NOMO-1 treated with DMSO at 0.1 percent for 48 hours (cell line): ENCODE results near the gene RBMX2.
"Not testable (repeated sequence)": the region's sequence is repeated elsewhere in the genome, so short reads cannot be mapped to it uniquely, and the experiment has no call there.

Experiments used
- DNase-seq: peaks from one replicate; lab custom pipeline; 2025; ENCODE audit not compliant: unreplicated experiment; lab: John Stamatoyannopoulos, UW

Gene RBMX2

GRCh38 chrX:130401415-130402207 is at the start of gene RBMX2:
TSS of gene RBMX2 (plus strand) at chrX:130401987. CDS start at chrX:130402033, 46 bp downstream.
- peak; percentile 40 for DNase-seq

GRCh38 chrX:130352050-130352449 is 49.7 kb upstream of the RBMX2 start:
- DNase-seq, result not testable (repeated sequence)

GRCh38 chrX:130376077-130376476 is 25.7 kb upstream of the RBMX2 start:
- DNase-seq, result no peak

GRCh38 chrX:130378024-130378669 is 23.6 kb upstream of the RBMX2 start:
- DNase-seq, result peak; percentile 13

- DNase-seq, result no peak
These were observed 16.3 kb upstream of the RBMX2 start, which contains the start of gene GPR119 for GRCh38 chrX:130385520-130385919. TSS of gene GPR119 (minus strand) at chrX:130385674. CDS start at chrX:130385447, 227 bp downstream.

GRCh38 chrX:130386408-130386808 is 15.4 kb upstream of the RBMX2 start:
- DNase-seq, result no peak

- peak; percentile 6 for DNase-seq
These were observed 8.2 kb upstream of the RBMX2 start for GRCh38 chrX:130393451-130394074.

- DNase-seq, result no peak
These were observed 6.4 kb upstream of the RBMX2 start for GRCh38 chrX:130395341-130395740.

- DNase-seq, result no peak
These were observed 459 bp downstream of the RBMX2 start for GRCh38 chrX:130402208-130402684.

- DNase-seq, result peak; percentile 23
These were observed 11.6 kb downstream of the RBMX2 start for GRCh38 chrX:130413415-130413814.

GRCh38 chrX:130414800-130415199 is 13.0 kb downstream of the RBMX2 start:
- DNase-seq, result no peak

- DNase-seq, result no peak
These were observed 13.4 kb downstream of the RBMX2 start for GRCh38 chrX:130415201-130415600.

GRCh38 chrX:130416785-130417184 is 15.0 kb downstream of the RBMX2 start:
- no peak for DNase-seq

- no peak for DNase-seq
These were observed 16.3 kb downstream of the RBMX2 start for GRCh38 chrX:130418066-130418465.

- no peak for DNase-seq
These were observed 17.0 kb downstream of the RBMX2 start for GRCh38 chrX:130418740-130419139.

GRCh38 chrX:130419263-130419662 is 17.5 kb downstream of the RBMX2 start:
- DNase-seq, result no peak

GRCh38 chrX:130426531-130426930 is 24.7 kb downstream of the RBMX2 start:
- no peak for DNase-seq

- not testable (repeated sequence) for DNase-seq
These were observed 27.4 kb downstream of the RBMX2 start for GRCh38 chrX:130429236-130429635.

GRCh38 chrX:130435937-130436336 is 34.1 kb downstream of the RBMX2 start:
- no peak for DNase-seq

GRCh38 chrX:130437996-130438395 is 36.2 kb downstream of the RBMX2 start:
- DNase-seq, result not testable (repeated sequence)

- no peak for DNase-seq
These were observed 42.1 kb downstream of the RBMX2 start for GRCh38 chrX:130443875-130444274.
